HG03432 (cell line): ENCODE data around the gene GAL3ST3.
"Not testable (repeated sequence)": the region's sequence is repeated elsewhere in the genome, so short reads cannot be mapped to it uniquely, and the experiment has no call there.

Experiments used
- ATAC-seq: cut with Tn5 transposase; IDR thresholded peaks from one replicate; pipeline ENCODE4 v1.9.1; 2021; ENCODE audit warnings: mild to moderate bottlenecking, moderate library complexity; ENCODE audit not compliant: unreplicated experiment

Gene GAL3ST3

GRCh38 chr11:66048547-66049323 lies at the start of gene GAL3ST3:
Gene GAL3ST3, minus strand, starts transcription at chr11:66049161. Its CDS starts 3,746 bp downstream, at chr11:66045415.
- ATAC-seq: no peak

GRCh38 chr11:66092125-66092524 lies 43.2 kb upstream of the GAL3ST3 start:
- not testable (repeated sequence) for ATAC-seq

GRCh38 chr11:66090288-66090687 lies 41.3 kb upstream of the GAL3ST3 start:
- no peak for ATAC-seq

GRCh38 chr11:66089067-66089466 lies 40.1 kb upstream of the GAL3ST3 start:
- ATAC-seq: no peak

- no peak for ATAC-seq
Observed at GRCh38 chr11:66087148-66087908, 38.4 kb upstream of the GAL3ST3 start.

GRCh38 chr11:66084821-66085475 lies 36.0 kb upstream of the GAL3ST3 start:
- no peak for ATAC-seq

GRCh38 chr11:66083767-66084166 lies 34.8 kb upstream of the GAL3ST3 start:
- ATAC-seq: no peak

- ATAC-seq: no peak
Observed at GRCh38 chr11:66082946-66083698, 34.2 kb upstream of the GAL3ST3 start.

GRCh38 chr11:66081505-66081904 lies 32.5 kb upstream of the GAL3ST3 start:
- ATAC-seq: no peak

GRCh38 chr11:66080055-66080817 lies 31.3 kb upstream of the GAL3ST3 start:
- ATAC-seq: no peak

- ATAC-seq: not testable (repeated sequence)
Observed at GRCh38 chr11:66078949-66079348, 30.0 kb upstream of the GAL3ST3 start.

GRCh38 chr11:66077927-66078326 lies 29.0 kb upstream of the GAL3ST3 start:
- ATAC-seq: no peak

GRCh38 chr11:66076561-66076960 lies 27.6 kb upstream of the GAL3ST3 start:
- ATAC-seq: no peak

- ATAC-seq: no peak
Observed at GRCh38 chr11:66075273-66075672, 26.3 kb upstream of the GAL3ST3 start.

- ATAC-seq: no peak
Observed at GRCh38 chr11:66073669-66074068, 24.7 kb upstream of the GAL3ST3 start.

- ATAC-seq: no peak
Observed at GRCh38 chr11:66072518-66072917, 23.6 kb upstream of the GAL3ST3 start.

GRCh38 chr11:66072081-66072480 lies 23.1 kb upstream of the GAL3ST3 start:
- no peak for ATAC-seq

- no peak for ATAC-seq
Observed at GRCh38 chr11:66071381-66071801, 22.4 kb upstream of the GAL3ST3 start.

GRCh38 chr11:66070604-66071380 lies 21.8 kb upstream of the GAL3ST3 start:
- ATAC-seq: peak; percentile 22
